DMS 273 (cell line): Measurements from ENCODE around the gene STRA6.

ENCODE experiments used
- DNase-seq: peaks from one replicate; lab custom pipeline; 2025; ENCODE audit not compliant: unreplicated experiment; lab: John Stamatoyannopoulos, UW

Gene STRA6

DNA sequence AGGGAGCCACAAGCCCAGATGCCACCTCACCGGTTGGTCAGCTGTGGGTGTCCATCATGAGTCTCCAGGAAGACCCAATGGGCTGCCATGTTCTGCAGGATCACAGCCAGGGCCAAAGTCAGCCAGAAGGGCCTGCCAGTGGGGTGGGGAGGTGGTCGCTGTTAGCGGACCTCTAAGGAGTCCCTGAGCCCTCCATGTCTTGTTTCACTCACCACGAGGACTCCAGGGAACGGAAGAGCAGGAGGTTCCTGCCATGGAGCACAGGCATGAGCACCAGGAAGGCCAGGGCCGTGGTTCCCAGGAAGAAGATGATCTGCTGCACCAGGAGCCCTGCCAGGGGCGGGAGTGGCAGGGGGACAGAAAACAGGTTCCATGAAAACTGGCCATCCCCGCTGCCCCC, 20.5 kb downstream of the STRA6 start:
- no peak for DNase-seq

DNA sequence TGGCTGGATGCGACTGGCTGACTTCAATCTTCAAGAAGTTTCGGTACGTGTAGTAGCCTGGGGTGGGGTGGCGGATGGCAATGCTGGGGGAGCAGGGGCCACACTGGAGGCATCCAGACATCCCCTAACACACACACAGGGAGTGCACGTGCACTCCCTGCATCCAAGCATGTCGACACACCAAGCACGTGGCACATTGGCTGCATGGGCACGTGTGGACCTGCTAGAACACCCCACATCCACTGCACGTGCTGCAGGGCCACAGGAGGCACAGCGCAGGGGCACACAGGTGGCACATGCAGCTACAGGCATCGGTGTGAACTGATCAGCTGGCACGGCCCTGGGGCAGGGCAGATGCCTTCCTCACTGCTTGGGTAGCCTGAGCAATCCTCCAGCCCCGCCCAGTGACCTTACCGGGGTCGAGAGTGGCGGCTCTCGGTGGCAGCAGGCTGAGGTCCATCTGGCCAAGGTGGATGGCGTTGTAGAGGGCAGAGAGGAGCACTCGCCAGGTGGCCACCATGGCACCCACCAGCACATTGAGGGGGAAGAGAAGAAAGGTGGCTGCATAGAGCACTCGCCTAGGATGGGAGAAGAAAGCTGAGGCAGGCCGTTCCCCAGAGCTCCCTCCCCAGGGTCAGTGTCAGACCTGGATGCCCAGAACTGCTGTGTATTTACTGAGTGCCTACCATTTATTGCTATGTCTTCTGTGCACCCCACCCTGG, 21.5 kb downstream of the STRA6 start:
- no peak for DNase-seq

DNA sequence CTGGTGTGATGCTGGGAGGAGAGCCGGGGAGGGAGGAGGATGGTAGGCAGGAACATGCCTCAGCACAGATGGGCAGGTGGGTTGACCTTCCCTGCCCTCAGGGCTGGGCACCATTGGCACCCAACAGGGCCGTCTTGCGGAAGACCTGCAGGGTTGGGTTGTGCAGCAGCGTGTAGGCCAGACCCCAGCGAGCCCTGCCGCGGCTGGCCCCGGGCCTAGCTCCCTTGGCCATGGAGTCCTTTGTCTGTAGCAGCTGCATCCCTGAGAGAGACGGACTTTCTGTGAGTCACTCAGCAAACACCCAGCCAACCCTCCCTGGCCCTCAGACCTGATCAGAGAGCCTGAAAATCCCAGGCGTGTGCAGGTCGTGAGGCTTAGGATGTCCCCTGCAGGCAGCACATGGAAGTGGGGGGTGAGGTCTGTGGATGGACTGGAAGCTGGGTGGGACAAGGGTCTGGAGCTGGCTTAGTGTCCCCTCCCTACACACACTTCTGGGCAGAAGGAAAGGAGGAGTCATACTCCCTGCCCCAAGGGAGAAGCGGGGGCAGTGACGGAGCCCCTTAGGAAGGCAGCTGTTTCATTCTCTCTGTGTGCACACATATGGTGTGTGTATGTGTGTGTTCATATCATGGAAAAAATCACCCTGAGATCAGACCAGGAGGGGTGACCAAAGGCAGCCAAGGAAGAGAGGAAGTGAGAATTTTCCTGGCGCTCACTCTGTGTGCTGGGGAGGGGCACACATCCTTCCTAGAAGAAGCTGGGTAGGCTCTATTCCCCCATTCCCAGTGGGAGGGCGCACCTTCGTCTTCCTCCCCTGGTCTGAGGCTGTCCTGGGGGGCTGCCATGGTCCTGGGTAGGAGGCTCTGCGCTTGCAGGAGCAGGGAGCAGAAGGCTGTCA, 22.4 kb downstream of the STRA6 start:
- DNase-seq: peak; percentile 25

DNA sequence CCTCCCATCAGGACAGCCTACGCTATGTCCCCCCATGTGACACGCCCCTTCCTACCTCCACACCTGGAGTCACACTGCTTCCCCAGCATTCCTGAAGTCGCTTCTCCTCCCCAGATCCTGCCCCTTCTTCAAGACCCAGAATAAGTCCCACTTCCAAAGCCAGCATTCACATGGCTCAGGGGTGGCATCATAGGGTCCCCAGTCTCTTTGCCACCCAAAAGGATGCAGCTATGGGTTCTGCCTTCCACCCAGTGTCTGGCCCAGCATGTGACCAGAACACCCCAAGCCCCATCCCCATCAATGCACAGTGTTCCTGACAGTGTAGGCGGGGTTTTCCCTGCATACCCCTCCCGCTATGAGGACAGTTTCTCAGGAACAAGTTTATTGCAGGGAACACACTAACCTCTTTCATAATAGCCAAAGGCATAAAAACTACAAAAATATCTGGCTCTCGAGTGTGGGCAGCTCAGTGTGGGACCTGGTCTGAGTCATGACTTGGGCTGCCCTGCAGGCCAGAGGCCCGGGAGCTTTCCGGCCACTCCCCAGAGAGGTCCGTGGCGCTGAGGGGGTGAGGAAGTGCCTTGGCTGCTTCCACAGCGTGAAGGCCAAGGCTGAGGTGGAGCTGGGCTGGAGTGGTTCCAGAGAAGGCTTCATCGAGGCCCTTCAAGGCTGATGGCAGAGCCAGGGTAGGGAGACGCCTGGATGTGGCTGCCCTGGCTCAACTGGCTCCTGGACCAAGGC, 23.3 kb downstream of the STRA6 start:
- no peak for DNase-seq

DNA sequence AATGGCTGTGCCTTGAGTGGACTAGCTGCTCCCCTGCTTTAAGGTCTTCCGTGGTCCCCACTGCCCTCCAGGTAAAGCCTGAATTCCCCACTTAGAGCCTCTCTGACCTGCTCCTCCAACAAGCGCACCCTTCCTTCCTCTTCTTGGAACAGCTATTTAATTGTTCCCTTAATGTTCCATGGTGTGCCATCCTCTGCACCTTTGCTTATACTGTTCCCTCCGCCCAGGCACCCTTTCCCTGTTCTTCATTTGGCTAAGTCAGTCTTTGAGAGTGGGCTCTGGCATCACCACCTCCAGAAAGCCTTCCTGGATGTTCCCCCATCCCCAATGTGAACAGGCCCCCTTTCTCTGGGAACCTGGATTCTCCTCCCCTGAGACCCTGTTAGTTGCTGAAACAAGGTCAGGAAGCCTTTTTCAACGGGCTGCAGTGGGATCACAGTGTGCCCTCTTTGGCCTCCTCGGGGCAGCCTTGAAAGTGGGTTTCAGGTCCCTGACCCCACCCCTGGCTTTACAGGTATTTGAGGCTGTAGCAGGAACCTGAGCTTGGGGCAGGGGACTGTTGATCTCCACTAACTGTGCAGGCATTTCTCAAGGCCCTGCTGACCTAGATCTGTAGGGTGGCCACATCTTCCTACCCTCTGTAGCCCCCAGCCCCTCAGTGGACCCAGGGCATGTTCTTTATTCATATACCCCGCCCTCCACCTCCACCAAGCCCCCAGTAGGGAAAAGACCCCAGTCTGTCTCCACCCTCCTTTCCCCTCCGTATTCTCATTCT, 24.1 kb downstream of the STRA6 start:
- DNase-seq: no peak

DNA sequence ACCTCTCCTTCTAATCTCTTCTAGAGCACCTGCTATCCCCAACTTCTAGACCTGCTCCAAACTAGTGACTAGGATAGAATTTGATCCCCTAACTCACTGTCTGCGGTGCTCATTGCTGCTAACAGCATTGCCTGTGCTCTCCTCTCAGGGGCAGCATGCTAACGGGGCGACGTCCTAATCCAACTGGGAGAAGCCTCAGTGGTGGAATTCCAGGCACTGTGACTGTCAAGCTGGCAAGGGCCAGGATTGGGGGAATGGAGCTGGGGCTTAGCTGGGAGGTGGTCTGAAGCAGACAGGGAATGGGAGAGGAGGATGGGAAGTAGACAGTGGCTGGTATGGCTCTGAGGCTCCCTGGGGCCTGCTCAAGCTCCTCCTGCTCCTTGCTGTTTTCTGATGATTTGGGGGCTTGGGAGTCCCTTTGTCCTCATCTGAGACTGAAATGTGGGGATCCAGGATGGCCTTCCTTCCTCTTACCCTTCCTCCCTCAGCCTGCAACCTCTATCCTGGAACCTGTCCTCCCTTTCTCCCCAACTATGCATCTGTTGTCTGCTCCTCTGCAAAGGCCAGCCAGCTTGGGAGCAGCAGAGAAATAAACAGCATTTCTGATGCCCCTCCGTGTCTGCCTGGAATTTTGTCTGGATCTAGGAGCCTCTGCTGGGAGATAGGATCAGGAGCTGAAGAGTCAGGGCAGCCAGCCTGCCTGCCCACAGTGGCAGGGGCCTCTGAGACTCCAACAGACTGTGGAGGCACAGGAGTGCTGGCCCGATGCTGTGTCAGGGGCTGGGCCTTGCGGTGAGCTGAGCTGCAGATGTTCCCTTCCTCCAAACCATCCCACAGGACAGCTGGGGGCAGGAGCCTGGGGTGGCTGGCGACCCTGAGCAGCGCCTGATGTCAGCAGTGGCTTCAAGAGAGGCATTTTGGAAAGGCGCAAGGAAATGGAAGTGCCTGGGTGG, 26.0 kb downstream of the STRA6 start:
- peak; percentile 32 for DNase-seq

DNA sequence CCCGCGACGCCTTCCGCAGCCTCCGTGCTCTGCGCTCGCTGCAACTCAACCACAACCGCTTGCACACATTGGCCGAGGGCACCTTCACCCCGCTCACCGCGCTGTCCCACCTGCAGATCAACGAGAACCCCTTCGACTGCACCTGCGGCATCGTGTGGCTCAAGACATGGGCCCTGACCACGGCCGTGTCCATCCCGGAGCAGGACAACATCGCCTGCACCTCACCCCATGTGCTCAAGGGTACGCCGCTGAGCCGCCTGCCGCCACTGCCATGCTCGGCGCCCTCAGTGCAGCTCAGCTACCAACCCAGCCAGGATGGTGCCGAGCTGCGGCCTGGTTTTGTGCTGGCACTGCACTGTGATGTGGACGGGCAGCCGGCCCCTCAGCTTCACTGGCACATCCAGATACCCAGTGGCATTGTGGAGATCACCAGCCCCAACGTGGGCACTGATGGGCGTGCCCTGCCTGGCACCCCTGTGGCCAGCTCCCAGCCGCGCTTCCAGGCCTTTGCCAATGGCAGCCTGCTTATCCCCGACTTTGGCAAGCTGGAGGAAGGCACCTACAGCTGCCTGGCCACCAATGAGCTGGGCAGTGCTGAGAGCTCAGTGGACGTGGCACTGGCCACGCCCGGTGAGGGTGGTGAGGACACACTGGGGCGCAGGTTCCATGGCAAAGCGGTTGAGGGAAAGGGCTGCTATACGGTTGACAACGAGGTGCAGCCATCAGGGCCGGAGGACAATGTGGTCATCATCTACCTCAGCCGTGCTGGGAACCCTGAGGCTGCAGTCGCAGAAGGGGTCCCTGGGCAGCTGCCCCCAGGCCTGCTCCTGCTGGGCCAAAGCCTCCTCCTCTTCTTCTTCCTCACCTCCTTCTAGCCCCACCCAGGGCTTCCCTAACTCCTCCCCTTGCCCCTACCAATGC, 27.1 kb downstream of the STRA6 start:
- no peak for DNase-seq

DNA sequence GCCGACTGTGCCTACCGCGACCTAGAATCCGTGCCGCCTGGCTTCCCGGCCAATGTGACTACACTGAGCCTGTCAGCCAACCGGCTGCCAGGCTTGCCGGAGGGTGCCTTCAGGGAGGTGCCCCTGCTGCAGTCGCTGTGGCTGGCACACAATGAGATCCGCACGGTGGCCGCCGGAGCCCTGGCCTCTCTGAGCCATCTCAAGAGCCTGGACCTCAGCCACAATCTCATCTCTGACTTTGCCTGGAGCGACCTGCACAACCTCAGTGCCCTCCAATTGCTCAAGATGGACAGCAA, 27.7 kb downstream of the STRA6 start:
- DNase-seq: no peak

DNA sequence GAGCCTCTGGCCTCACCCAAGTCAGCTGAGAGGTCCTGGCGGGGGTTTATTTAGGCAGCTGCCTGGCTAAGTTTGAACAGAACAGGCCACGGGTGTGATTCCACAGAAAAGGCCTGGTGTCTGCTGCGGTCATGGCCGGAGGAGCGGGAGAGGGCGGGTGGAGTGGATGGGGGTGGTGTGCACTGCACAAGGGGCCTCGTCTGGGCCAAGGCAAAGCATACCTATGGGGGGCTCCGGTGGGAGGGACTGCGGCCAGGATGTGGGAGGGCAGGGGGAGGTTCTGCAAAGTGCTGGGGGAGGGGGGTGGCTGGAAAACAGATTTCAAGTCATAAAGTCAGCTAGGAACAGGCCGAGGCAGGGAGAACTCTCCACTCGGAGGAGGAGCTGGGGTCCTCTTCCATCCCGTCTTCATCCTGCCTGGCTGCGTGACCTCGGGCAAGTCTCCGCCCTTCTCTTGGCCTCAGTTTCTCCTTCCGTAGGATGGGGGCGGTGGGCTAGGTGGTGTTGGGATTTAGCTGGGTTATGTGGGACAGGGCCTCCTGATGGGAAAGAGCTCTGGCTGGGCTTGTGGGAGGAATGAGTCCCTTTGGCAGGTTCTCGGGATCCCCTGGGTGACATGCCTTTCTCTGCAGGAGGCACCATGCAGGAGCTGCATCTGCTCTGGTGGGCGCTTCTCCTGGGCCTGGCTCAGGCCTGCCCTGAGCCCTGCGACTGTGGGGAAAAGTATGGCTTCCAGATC, 28.2 kb downstream of the STRA6 start:
- DNase-seq: no peak

DNA sequence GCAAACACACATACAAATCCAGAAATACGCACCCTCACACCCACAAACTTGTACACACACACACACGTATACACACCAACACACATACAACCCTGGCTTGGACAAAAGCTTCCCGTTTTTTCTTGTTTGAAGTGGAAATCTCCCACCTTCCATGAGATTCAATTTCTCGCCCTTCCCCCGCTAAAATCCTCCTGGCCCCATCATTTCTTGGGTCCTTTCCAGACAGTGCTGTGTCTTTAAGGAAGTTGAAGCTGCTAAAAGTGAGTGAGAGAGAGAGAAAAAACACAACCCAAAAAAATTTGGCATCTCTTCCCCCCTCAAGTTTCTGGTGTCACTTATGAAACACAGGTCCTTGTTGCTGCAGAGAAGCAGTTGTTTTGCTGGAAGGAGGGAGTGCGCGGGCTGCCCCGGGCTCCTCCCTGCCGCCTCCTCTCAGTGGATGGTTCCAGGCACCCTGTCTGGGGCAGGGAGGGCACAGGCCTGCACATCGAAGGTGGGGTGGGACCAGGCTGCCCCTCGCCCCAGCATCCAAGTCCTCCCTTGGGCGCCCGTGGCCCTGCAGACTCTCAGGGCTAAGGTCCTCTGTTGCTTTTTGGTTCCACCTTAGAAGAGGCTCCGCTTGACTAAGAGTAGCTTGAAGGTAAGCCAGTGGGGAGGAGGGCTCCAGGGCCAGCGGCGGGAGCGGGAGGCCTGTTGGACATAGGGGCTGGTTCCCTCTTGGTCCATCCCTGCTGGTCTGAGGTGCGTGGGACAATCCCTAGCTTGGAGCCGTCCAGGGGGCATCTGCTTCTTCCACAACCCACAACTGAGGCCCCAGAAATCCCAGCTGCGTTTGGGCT, 29.0 kb downstream of the STRA6 start, which contains the start of gene ISLR:
ISLR (plus strand) TSS at position 331 of the 839 bp plus-strand sequence. CDS start 1,149 bp downstream, outside the sequence.
- DNase-seq: no peak

DNA sequence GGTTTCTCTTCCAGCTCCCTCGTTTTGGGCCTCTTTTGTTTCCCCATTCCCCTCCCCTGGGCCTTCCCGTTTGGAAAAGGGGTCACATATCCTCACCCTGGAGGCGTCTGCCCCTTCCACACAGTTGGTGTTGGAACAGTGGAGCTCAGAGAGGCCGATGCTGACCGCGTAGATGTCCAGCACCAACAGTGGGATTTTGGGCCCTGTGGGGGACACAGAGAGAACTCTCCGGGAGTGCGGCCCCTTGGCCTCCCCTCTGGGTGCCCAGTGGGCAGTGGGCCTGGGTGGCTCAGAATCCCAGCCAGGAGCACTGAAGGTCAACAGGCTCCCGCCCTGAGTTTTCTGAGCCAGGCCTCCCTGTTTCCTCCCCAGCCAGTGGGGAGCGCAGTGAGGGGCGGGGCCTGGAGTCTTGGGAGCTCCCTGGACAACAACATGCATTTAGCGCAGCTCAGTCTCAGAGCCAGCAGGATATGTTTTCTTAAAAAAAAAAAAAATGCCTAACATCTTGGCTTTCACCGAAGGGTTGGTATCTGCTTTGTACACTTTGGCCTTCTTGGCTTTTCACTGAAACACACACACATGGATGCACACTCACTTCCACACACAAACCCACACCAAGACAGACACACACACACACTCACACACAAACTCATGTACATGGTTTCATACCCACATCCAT, 29.7 kb downstream of the STRA6 start:
- DNase-seq: no peak

DNA sequence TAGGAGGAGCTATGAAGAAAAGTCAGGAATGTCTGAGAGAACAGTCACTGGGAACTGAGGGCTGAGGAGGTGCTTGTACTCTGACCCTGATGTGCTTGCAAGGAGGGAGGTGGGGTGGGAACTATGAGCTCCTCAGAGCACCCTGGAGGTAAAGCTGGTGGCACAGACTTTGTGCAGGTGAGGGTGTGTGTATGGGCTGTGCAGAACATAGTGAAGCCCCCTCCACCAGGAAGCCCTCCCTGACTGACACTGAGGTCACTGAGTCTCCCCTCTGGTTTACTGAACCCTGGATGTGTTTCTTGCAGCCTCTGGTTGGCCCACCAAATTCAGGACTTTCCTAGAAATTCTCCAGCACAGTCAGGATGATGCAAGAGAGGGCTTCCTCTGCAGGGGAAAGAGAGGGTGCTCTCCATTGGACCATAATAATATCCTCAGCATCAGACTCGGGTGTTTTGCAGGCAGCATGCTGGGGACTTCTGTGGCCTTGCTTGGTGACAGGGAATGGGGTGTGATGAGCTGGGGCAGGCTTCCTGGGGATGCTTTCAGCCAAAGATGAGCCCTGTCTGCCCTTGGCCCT, 30.5 kb downstream of the STRA6 start:
- no peak for DNase-seq

DNA sequence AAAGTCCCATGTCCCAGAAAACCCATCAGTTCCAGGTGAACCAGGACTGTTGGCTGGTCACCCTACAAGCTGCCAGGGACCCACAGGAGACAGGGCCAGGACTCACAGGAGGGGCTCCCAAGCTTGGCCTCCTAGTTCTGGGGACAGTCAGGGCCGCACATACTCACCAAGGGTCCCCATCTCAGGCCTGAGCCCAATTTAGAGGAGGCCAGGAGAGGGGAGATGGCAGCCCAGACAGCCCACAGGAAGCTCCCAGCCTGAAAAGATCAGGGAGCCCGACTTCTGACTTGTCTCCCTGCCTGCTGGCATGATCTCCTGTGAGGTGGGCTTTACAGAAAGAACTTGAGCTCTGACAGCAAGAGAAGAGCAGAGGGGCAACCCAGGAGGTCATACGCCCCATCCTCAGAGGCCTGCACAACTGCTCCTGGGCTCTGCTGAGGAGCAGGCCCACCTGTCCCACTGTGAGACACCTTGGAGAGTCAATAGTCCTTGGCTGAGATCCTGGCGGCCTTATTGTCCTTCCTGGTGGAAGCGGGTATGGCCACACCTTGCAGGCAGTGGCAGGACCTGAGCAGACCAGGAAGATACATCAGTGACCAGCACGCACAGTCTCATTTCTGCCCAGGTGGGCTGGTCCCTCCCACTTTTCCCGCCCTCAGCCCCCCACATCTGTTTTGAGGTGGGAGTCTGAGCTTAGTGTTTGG, 31.6 kb downstream of the STRA6 start:
- no peak for DNase-seq

DNA sequence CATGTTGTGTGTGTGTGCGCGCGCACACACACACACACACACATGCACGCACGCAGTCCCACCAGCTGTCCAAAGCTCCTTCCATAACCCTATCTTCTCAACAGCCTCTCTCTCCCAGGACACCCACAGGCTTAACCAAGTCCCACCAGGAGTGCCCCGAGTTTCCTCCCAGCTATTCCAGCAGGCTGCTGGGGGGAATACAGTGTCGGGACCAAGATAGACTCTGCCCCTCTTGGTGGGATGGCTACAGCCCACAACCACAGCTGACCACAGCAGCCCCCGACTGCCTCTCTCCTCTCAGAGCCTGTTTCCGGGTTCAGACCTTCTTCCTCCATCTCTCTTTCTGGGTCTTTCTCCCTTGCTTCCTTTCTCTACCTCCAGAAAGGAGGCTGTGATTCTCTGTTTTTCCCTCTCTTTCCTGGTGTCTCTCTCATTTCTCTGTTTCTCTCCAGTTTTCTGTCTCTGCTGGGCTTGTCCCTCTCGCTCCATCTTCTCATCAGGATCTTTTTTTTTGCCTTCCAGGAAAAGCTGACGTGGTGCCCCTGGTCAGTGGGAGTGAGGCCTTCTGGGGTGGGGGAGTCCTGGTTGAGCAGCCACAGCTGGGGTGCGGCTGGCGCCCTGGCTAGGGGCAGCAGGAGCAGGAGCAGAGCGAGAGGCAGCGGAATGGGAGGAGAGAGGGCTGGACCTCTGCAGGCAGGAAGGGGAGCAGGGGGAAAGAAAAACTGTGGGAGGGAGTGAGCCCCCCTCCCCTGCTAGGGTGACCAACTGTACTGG, 32.3 kb downstream of the STRA6 start:
- DNase-seq: no peak

DNA sequence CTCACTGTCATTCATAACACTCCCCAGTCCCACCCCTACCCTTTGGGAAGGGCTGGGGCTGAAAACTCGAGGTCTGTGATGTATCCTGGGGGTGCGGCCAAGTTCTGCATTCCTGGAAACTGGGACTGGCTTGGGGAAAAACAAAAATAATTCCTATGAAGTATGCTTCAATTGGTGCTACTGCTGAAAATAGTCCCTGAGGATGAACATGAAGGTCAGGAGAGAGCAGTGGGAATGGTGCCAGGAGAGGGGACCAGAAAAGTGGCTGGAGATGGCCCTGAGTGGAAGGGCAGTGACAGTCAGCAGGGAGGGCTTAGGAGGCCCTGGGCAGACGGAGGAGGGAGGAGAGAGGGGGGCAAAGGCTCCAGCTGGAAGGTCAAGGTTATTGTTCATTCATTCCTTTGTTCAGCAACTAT, 33.9 kb downstream of the STRA6 start:
- DNase-seq: no peak
